ENCODE measurements around the gene SFSWAP.

DNA sequence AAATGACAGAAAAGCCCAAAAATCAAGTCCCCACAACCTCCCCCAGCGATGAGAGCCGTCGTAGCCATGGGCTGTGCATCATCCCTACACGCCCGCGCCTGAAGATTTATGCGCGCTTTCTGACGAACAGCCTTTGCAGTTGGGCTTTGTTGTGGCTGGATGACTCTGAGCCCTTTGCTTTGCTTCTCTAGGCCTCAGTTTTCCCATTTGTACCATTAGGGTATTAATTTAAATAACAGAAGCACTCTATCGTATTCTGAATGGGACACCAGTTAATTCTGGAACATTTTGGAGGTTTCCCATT lies 24.2 kb downstream of the SFSWAP start:
- TF ChIP-seq CTCF (IDR thresholded peaks at IDR 0.05 in 8 of 11, conservative IDR thresholded peaks at IDR 0.05 in 3 of 11), result no peak
- no peak for TF ChIP-seq POLR2A (IDR thresholded peaks at IDR 0.05)
- TF ChIP-seq POLR2AphosphoS5 (IDR thresholded peaks at IDR 0.05), result peak in 1 of 3 donors; percentile 1

Measured in spleen (tissue), 7 donors.